Left ventricle myocardium inferior (tissue), 1 donor: Measurements from ENCODE around the gene NELFE. TPM values are rescaled to one million over a fixed set of nuclear protein-coding genes. Genes with fewer than 3 reads are reported as not detected.

ENCODE experiments used
- DNase-seq: peaks from one replicate; pipeline ENCODE4 v3.0.0-alpha.2; 2020
- H3K27ac ChIP-seq: fragments of 200-600 bp; replicated peaks from 2 replicates; pipeline ENCODE4 v1.8.0; 2021
- H3K27me3 ChIP-seq: fragments of 200-600 bp; 2 replicates; pipeline ENCODE4 v1.8.0; 2021; ENCODE audit warnings: low read depth
- H3K36me3 ChIP-seq: fragments of 200-600 bp; 2 replicates; pipeline ENCODE4 v1.8.0; 2021
- H3K4me1 ChIP-seq: fragments of 200-600 bp; 2 replicates; pipeline ENCODE4 v1.8.0; 2021
- H3K4me3 ChIP-seq: fragments of 200-600 bp; 2 replicates; pipeline ENCODE4 v1.8.0; 2021; ENCODE audit warnings: mild to moderate bottlenecking, moderate library complexity
- H3K9me3 ChIP-seq: fragments of 200-600 bp; replicated peaks from 2 replicates; pipeline ENCODE4 v1.8.0; 2021
- CTCF ChIP-seq: fragments of 200-600 bp; IDR thresholded peaks from 2 replicates; pipeline ENCODE4 v1.8.0; 2021; ENCODE audit warnings: antibody characterized with exemption, mild to moderate bottlenecking, borderline replicate concordance
- intact Hi-C: fragments of 100-400 bp; cut with micrococcal nuclease; formaldehyde crosslinking; loops from one replicate; pipeline ENCODE4 v1.11.0; 2022
- total RNA-seq: library from RNA; stranded (reverse); fragmentation: NEBNext Ultra II Directional; extraction: Animal tissue kit (Norgen Biotek cat#: 25700); gene quantifications from one replicate; pipeline ENCODE4 v1.2.1, GENCODE V29; 2021
- donor health status: DM: no; HTN: yes; CAD: no; lungs with severe emphysema.

Gene NELFE
- total RNA-seq, 1 donor from 2014 or later, result 39.3 TPM

DNA sequence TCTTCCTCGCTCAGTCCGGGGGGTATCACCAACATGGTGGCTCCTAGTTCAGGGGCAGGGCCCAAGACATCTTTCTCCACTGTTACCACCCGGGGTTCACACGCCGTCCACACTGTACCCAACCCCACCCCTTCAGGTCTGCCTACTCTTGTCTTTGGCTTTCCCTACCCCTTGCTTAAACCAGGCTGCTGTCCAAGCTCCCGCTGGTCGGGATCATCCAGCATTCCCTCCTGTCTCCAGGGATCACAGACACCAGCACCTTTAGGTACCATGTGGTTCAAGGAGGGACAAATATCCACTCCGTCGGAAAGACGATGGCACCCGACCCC is 395 bp downstream of the NELFE start:
- no peaks in the 10 kb centered on the region for H3K27me3 ChIP-seq
- no peak for DNase-seq
- H3K9me3 ChIP-seq, result no peaks in the 10 kb centered on the region
- peaks cover 29% of the 10 kb centered on the region for H3K4me1 ChIP-seq
- intact Hi-C loops, result no loop called here
- peak overlapping the region; percentile 88 for H3K27ac ChIP-seq
- TF ChIP-seq CTCF, result no peak
- H3K4me3 ChIP-seq, result peak overlapping the region; percentile 79
- H3K36me3 ChIP-seq, result peaks cover 67% of the 10 kb centered on the region

- no peaks in the 10 kb centered on the region for H3K9me3 ChIP-seq
- no peak for TF ChIP-seq CTCF
- intact Hi-C loops, result no loop called here
These were observed 2.0 kb downstream of the NELFE start for GRCh38 chr6:31956796-31957195.

DNA sequence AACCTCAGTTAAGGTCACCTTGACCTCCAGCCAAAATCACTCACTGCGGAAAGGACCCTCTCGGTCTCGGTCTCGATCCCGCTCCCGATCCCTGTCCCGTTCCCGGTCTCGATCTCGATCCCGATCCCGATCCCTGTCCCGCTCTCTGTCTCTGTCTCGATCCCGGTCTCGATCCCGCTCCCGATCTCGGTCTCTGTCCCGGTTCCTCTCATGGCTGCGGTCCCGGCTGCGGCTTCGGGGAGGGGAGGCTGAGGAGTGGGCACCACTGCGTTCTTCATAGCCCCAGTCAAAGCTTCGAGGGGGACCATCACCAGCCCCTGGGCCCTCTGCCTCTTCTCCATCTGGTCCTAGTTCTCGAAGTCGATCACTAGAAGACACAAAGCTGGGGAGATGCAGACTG is 4.3 kb downstream of the NELFE start:
- H3K36me3 ChIP-seq, result peaks cover 56% of the 10 kb centered on the region

More at GRCh38 chr6:31956796-31957195, 2.0 kb downstream of the NELFE start:
- no peaks in the 10 kb centered on the region for H3K27me3 ChIP-seq
- H3K4me1 ChIP-seq, result peaks cover 29% of the 10 kb centered on the region
- DNase-seq, result no peak
- no peak overlapping the region for H3K4me3 ChIP-seq
- H3K27ac ChIP-seq, result no peak overlapping the region
- peaks cover 67% of the 10 kb centered on the region for H3K36me3 ChIP-seq

DNA sequence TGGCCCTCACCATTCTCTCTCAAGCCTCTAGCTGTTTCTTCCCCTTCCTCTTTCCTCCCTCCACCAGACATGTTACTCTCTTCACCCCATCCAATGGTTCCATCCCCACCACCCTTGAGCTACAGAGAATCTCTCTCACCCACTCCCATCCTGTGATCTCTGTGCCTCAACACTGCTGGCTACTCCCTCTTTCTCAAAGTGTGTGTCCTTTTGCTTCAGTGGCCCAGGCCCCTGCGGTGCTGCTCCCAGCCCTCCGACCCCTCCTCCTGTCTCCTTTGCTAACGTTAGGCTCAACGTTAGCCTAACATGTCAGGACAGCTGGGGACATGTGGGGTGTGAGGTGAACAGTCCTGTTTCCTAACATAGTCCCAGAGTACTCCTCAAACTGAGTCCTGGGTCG is 5.9 kb downstream of the NELFE start:
- peaks cover 7% of the 10 kb centered on the region for H3K4me1 ChIP-seq
- H3K9me3 ChIP-seq, result no peaks in the 10 kb centered on the region
- H3K27me3 ChIP-seq, result no peaks in the 10 kb centered on the region
- intact Hi-C loops, result no loop called here
- TF ChIP-seq CTCF, result no peak
- peaks cover 56% of the 10 kb centered on the region for H3K36me3 ChIP-seq
- H3K27ac ChIP-seq, result no peak overlapping the region
- H3K4me3 ChIP-seq, result no peak overlapping the region
- no peak for DNase-seq

More for the DNA sequence above, 4.3 kb downstream of the NELFE start:
- no peak for DNase-seq
- H3K4me3 ChIP-seq, result no peak overlapping the region
- H3K27me3 ChIP-seq, result no peaks in the 10 kb centered on the region
- H3K4me1 ChIP-seq, result peaks cover 20% of the 10 kb centered on the region
- intact Hi-C loops, result no loop called here
- TF ChIP-seq CTCF, result no peak
- no peaks in the 10 kb centered on the region for H3K9me3 ChIP-seq
- H3K27ac ChIP-seq, result no peak overlapping the region

- DNase-seq, result peak; percentile 52
- peaks cover under 1% of the 10 kb centered on the region for H3K4me1 ChIP-seq
- no peaks in the 10 kb centered on the region for H3K27me3 ChIP-seq
- no peaks in the 10 kb centered on the region for H3K9me3 ChIP-seq
- intact Hi-C loops, result no loop called here
- peak; percentile 77 for TF ChIP-seq CTCF
- H3K4me3 ChIP-seq, result no peak overlapping the region
- no peak overlapping the region for H3K27ac ChIP-seq
- H3K36me3 ChIP-seq, result peaks cover 56% of the 10 kb centered on the region
These were observed 6.5 kb downstream of the NELFE start for GRCh38 chr6:31952140-31952805.
